Urothelium cell line (cell line): ENCODE results near the gene RYR2.
"Not testable (repeated sequence)": the region's sequence is repeated elsewhere in the genome, so short reads cannot be mapped to it uniquely, and the experiment has no call there.

Experiments
- DNase-seq: peaks from one replicate; pipeline ENCODE4 v3.0.0; 2011; ENCODE audit warnings: low spot score, mixed read lengths
- FAIRE-seq: peaks from 2 replicates; lab custom pipeline; 2011; peaks lifted over from hg19 to GRCh38; lab: Jason Lieb, UNC

Gene RYR2

GRCh38 chr1:237241038-237241437, 199.1 kb downstream of the RYR2 start:
- FAIRE-seq, result no peak
- no peak for DNase-seq

GRCh38 chr1:237244778-237245177, 202.8 kb downstream of the RYR2 start:
- no peak for FAIRE-seq
- DNase-seq, result no peak

GRCh38 chr1:237247442-237247841, 205.5 kb downstream of the RYR2 start:
- FAIRE-seq (no peak), DNase-seq (no peak)

GRCh38 chr1:237249120-237249519, 207.1 kb downstream of the RYR2 start:
- no peak for DNase-seq
- no peak for FAIRE-seq

GRCh38 chr1:237250055-237250454, 208.1 kb downstream of the RYR2 start:
- no peak for FAIRE-seq
- DNase-seq, result no peak

GRCh38 chr1:237255071-237255470, 213.1 kb downstream of the RYR2 start:
- DNase-seq (no peak), FAIRE-seq (no peak)

- FAIRE-seq (no peak), DNase-seq (peak; percentile 17)
Measured at GRCh38 chr1:237258871-237259270, 216.9 kb downstream of the RYR2 start.

GRCh38 chr1:237261198-237261597, 219.2 kb downstream of the RYR2 start:
- no peak for FAIRE-seq

GRCh38 chr1:237267743-237268142, 225.8 kb downstream of the RYR2 start:
- FAIRE-seq, result no peak
- DNase-seq, result no peak

More at GRCh38 chr1:237261198-237261597, 219.2 kb downstream of the RYR2 start:
- DNase-seq, result no peak

- no peak for FAIRE-seq
Measured at GRCh38 chr1:237269938-237270337, 228.0 kb downstream of the RYR2 start.

GRCh38 chr1:237270353-237270752, 228.4 kb downstream of the RYR2 start:
- FAIRE-seq, result no peak
- DNase-seq, result no peak

More at GRCh38 chr1:237269938-237270337, 228.0 kb downstream of the RYR2 start:
- DNase-seq, result no peak

GRCh38 chr1:237277994-237278393, 236.0 kb downstream of the RYR2 start:
- not testable (repeated sequence) for DNase-seq, FAIRE-seq

- DNase-seq (no peak), FAIRE-seq (no peak)
Measured at GRCh38 chr1:237279629-237280028, 237.6 kb downstream of the RYR2 start.

- no peak for DNase-seq
- no peak for FAIRE-seq
Measured at GRCh38 chr1:237281481-237281880, 239.5 kb downstream of the RYR2 start.

GRCh38 chr1:237282208-237282783, 240.3 kb downstream of the RYR2 start:
- FAIRE-seq, result no peak

GRCh38 chr1:237287876-237288521, 246.0 kb downstream of the RYR2 start:
- FAIRE-seq (no peak), DNase-seq (no peak)

More at GRCh38 chr1:237282208-237282783, 240.3 kb downstream of the RYR2 start:
- no peak for DNase-seq

- DNase-seq (no peak), FAIRE-seq (no peak)
Measured at GRCh38 chr1:237293804-237294203, 251.8 kb downstream of the RYR2 start.

GRCh38 chr1:237296861-237297260, 254.9 kb downstream of the RYR2 start:
- DNase-seq (no peak), FAIRE-seq (no peak)

GRCh38 chr1:237300642-237301041, 258.7 kb downstream of the RYR2 start:
- FAIRE-seq (no peak), DNase-seq (no peak)

- DNase-seq (no peak), FAIRE-seq (no peak)
Measured at GRCh38 chr1:237303929-237304328, 261.9 kb downstream of the RYR2 start.

- no peak for FAIRE-seq
Measured at GRCh38 chr1:237306726-237307125, 264.7 kb downstream of the RYR2 start.

GRCh38 chr1:237309595-237310118, 267.7 kb downstream of the RYR2 start:
- FAIRE-seq (no peak), DNase-seq (no peak)

More at GRCh38 chr1:237306726-237307125, 264.7 kb downstream of the RYR2 start:
- no peak for DNase-seq
